ENCODE results near the gene CABP1. TPM values are rescaled to one million over a fixed set of nuclear protein-coding genes. Genes with fewer than 3 reads are reported as not detected.
A peak's percentile ranks its signal among the peaks of the same experiment; 100 is the strongest.
"Not testable (repeated sequence)": the region's sequence is repeated elsewhere in the genome, so short reads cannot be mapped to it uniquely, and the experiment has no call there.

Gene CABP1
- polyA plus RNA-seq, 3 donors: 4.7 to 6.6 (median 5.4) TPM

- DNase-seq: no peak
Observed at GRCh38 chr12:120663741-120664140, 23.3 kb downstream of the CABP1 start.

DNA sequence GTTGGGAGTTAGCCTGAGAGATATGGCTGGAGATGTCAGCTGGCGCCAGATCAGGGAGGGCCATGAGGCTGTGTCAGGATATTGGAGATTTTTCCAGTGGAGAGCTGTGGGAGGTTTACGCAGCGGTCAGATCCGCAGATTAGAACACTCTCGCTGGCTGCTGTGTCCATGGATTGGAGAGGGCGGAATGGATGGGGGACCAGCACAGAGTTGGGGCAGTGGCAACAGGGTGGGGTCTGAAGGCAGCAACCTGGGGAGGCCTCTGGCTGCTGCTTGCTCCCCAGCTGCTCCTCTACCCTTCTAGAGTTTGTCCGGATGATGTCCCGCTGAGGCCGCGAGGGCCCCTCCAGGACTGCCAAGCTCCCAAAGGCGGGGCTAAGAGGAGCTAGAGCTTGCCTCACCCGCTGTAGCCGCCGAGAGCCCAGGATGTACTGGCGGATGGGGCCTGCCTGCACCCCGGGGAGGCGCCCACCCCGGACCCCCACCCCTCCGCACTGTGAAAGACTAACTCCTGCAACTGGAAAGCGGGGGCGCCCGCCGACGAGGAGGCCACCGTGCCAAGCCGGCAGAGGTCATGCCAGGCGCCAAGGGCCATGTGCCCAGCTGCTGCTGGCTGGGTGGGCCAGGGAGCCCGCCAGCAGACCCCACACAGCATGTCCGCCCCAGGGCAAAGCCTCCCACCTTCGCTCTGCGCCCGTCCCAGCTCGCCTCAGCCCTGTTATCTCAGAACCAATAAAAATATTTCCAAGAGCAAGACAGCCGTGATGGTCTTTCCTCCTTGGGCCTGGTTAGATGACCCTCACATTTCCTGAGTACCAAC, 26.4 kb downstream of the CABP1 start:
- DNase-seq: no peak

DNA sequence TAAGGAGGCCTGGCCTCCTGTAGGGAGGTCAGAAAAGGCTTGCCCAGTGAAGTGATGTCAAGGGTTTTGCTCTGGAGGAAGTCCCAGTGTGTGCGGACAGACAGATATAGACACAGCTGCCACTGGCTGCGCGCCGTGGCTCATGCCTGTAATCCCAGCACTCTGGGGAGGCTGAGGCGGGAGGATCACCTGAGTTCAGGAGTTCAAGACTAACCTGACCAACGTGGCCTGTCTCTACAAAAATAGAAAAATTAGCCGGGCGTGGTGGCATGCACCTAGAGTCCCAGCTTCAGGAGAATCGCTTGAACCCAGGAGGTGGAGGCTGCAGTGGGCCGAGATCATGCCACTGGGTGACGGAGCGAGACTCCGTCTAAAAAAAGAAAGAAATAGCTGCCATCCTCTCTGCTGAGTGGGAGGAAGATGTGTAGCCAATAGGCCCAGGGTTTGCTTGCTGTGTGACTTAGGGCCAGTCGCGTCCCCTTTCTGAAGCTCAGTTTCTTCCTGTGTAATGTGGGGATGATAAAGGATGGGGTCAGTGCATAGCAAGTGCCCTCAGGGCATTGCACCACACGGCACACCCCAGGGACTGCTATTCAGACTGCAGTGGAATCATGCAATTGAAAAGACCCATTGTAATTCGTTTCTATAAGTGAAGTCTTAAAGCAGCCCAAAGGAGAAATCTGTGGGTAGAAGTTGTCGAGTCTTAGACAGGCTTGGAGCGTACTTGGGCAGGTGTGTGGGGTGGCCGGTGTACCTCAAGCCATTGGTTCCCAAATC, 27.9 kb downstream of the CABP1 start:
- no peak for DNase-seq

GRCh38 chr12:120668868-120669840, 28.7 kb downstream of the CABP1 start:
- DNase-seq: peak; percentile 47

DNA sequence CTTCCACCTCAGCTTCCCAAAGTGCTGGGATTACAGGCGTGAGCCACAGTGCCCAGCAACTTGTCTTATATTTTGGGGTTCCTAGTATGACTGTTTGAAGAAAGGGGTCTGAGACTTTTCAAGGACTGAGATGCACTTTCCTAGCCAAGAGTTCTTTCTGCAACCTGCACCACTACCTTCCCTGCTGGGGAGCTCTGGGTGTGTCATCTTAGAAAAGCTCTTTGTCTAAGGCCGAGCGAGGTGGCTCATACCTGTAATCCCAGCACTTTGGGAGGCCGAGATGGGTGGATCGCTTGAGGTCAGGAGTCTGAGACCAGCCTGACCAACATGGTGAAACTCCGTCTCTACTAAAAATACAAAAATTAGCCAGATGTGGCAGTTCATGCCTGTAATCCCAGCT, 29.8 kb downstream of the CABP1 start:
- DNase-seq: not testable (repeated sequence)

DNA sequence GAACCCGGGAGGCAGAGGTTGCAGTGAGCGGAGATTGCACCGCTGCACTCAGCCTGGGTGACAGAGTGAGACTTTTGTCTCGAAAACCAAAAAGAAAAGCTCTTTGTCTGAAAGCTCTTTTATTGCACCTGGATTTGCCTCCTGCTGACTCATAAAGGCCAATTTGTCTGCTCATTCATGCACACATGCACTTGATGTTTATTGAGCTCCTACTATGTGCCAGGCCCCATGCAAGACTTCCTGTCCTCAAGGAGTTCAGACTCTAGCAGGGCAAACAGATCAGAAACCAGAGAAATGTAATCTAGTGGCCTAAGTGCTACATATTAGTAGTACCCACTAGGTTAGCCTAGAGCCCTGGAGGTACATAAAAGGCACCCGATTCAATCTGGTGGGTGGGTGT, 30.2 kb downstream of the CABP1 start:
- DNase-seq: no peak

DNA sequence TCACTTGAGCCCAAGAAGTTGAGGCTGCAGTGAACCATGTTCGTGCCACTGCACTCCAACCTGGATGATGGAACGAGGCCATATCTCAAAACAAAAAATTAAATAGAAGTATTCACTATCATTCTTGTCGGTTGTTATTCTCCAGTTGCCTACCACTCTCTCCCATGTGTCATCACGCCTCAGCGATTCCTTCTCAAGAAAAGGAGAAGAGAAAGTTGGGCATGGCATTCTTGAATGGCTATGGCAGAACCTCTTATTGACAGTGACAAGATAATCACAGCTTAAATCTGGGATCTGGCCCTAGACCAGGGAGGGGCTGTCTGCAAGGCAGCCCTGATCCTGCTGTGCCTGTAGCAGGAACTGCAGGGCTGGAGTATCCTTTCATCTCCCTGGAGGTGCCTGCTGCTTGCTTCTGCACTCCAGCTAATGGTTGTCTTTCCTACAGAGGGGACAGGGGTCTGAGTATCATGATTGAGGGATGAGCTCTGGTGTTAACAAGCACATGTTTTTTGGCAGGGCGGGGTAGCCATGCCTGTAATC, 33.7 kb downstream of the CABP1 start:
- DNase-seq: no peak

GRCh38 chr12:120677765-120678473, 37.5 kb downstream of the CABP1 start:
- no peak for DNase-seq

DNA sequence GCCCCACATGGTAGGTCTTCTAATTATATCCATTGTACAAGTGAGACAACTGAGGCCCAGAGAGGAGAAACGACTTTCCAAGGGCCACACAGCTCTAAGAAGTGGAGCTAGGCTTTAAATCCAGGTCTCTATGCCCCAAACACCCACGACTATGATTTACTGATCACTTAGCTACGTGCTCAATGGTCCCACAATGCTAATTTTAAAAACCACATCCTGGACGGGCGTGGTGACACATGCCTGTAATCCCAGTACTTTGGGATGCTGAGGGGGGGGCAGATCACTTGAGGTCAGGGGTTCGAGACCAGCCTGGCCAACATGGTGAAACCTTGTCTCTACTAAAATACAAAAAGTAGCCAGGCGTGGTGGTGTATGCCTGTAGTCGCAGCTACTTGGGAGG, 38.1 kb downstream of the CABP1 start:
- DNase-seq: no peak

DNA sequence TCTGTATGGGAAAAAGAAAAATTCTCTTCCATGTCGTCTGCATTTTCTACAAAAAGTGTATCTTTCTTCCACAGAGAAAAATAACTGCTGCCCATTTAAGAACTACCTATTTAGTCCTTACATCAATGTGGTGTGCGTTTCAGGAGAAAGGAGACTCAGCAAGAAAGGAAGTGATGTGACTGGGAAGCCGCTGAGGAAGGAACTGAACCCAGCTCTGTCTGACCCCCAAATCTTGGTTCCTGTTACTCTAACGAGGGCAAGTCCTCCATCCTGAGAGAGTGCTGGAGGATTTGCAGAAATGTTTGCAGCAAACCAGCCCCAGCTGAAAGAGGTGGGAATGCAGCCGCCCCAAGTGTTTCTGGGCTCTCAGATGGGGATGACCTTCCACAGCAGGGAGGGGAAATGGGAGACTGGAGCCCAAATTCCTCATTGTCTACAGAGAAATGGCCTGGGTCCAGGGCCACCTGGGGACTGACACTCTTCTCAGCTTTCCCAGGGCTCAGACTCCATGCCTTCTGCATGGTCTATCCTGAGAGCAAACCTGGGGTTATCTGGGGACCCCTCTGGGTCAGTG, 39.8 kb downstream of the CABP1 start:
- DNase-seq: no peak

- no peak for DNase-seq
Observed at GRCh38 chr12:120684523-120684932, 44.1 kb downstream of the CABP1 start.

DNA sequence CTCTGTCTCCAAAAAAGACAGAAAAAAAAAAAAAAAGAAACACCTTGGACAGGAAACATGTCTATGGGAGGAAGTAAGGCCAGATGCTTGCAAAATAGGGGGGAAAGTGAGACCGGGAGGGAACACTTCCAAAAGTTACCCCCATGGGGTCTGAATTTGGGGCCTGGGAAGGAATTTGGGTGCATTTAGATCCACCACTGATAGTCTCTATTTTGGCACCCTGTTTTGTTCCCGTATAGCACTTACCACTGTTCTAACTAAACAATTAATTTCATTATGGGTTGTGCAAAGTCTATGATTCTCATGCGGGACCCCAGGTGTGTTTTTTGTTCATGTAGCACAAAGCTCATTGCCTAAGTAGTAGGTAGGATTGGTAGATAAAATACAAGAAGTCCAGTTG, 45.1 kb downstream of the CABP1 start:
- DNase-seq: no peak

DNA sequence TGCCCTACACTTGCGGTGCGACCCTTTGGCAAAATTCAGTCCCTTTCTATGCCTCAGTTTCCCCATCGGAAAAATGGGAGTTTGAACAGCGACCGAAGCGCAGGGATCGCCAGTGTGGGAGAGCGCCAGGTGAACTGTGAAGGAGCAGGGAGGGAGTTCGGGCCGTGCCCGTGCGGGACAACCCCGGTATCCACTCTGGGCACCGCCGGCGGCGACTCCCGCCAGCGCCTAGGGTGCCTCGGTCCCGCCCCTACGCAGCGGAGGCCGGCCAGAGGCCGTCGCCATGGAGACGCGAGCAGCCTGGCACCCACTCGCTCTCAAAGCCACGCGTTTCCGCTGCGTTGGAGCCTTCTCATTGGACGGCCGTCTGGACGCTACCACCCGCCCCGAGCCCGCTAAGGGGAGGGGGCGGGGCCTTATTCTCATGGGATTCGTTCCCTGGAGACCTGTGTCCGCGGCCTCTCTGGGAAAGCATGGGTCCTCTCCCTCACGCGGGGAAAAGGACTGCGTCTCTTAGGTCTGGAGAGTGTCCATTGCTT, 45.8 kb downstream of the CABP1 start:
- DNase-seq: peak; percentile 97

DNA sequence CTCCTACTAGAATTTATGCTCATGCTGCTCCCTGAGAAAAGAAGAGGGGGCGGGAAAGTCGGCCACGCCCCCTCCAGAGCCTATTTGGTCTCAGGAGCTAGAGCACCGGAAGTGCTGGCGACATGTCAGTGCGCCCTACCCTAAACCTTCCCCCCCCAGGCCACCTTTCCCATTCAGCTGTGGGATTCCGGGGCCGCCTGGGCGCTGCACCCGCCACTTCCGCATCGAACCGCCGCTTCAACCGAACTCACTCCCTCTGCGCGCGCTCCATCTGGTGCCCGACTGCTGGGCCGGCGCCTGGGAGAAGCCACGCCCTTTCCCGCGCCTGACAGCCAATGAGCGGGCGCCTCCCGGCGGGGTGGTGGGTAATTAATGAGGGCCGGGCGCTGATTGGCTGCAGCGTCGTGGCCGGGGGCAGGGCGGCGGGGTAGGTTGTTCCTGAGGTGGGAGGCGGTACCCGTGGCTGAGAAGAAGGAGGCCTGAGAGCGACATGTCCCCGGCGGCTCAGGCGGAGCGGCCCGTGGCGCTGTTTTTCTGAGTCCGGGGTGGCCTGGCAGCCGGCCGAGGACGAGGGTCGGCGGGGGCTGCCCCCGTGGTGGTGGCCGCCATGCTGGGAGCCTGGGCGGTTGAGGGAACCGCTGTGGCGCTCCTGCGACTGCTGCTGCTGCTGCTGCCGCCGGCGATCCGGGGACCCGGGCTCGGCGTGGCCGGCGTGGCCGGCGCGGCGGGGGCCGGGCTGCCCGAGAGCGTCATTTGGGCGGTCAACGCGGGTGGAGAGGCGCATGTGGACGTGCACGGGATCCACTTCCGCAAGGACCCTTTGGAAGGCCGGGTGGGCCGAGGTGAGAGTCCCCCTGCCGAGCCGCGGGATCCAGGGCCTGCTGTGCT, 46.5 kb downstream of the CABP1 start, which contains the start of gene MLEC:
MLEC (plus strand) TSS at position 460 of the 888 bp plus-strand sequence; CDS start at position 608, 148 bp downstream.
- peak; percentile 97 for DNase-seq

GRCh38 chr12:120687578-120688289, 47.3 kb downstream of the CABP1 start:
- no peak for DNase-seq

DNA sequence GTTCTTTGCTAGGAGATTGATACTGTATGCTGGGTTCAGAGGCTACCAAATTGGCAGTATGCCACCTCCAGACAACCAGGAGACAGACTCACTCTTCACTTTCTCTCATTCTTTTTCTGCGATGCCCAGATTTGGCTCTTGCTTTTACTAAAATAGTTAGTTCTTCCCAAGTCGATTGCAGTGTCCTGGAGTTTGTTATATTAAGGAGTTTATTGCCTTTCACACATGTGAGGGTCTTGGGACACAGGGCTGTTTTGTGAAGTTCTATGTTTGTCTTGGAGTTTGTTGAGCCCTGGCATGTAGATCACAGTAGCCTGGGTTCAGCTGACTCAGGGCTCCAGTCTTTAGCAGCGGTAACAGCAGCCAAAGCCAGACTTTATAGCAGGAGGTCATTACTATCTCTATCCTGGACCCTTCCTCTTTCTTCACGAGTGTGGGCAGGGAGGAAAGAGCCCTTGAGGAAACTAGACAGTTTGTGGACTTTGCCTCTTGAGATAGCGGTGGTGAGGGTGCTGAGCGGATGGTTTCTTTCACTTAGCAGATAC, 48.2 kb downstream of the CABP1 start:
- no peak for DNase-seq

- no peak for DNase-seq
Observed at GRCh38 chr12:120689397-120690082, 49.1 kb downstream of the CABP1 start.

GRCh38 chr12:120690083-120690450, 49.6 kb downstream of the CABP1 start:
- no peak for DNase-seq
